Activated CD8-positive, alpha-beta memory T cell treated with anti-CD3 and anti-CD28 coated beads for 4 hours (primary cell): ENCODE measurements around the gene MED25.
A peak's percentile ranks its signal among the peaks of the same experiment; 100 is the strongest.

Source experiments
- DNase-seq, 2 donors: peaks; one replicate each; pipeline ENCODE4 v3.0.0-alpha.2; 2020; ENCODE audit warnings: low read depth in 2 of 2

MED25 gene

DNA sequence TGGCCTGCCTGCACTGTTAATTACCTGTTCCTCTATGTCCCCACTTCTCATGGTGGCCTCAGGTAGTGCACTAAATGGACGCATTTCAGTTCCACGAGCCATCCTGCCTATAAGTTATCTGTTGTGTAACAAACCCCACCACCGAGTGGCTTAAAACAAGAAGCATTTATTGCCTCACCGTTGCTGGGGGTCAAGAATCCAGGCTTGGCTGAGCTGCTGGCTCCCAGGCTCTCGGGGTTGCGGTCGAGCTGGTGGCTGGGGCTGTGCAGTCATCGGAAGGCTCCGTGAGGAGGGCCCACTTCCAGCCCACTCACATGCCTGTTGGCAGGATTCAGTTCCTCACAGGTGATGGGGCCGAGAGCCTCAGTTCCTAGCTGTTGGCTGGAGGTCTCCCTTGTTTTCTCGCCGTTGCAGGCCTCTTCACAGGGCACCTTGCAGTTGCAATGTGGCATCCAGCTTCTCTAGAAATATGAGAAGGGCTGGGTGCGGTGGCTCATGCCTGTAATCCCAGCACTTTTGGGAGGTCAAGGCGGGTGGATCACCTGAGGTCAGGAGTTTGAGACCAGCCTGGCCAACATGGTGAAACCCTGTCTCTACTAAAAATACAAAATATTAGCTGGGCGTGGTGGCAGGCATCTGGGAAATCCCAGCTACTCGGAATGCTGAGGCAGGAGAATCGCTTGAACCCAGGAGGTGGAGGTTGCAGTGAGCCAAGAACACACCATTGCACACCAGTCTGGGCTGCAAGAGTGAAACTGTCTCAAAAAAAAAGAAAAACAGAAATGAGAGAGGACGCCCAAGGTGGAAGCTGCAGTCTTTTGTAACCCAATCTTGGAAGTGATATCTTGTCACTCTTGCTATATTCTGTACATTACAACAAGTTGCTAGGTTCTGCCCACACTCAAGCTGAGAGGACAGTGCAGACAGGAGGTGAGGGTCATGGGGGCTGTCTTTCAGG lies 26.3 kb downstream of the MED25 start:
- DNase-seq: no peak

DNA sequence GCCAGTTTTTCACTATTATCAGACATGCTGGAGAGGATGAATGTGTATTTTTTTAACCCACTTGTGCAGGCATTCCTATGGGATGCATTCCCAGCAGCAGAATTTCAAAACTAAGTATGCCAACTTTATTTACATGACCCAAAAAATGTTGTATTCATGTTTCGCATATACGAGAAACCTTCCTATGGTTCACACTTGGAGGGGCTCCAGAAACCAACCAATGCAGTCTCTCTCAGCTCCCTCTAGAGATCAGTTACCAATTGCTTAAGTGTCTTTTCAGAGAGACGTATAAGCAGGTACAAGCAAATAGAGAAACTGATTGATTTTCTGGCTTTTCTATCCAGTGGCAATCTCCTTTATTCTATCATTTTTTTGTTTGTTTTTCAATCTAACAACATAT lies 27.3 kb downstream of the MED25 start:
- DNase-seq: no peak

GRCh38 chr19:49846408-49846807 lies 28.3 kb downstream of the MED25 start:
- no peak for DNase-seq

GRCh38 chr19:49847731-49848696 lies 29.9 kb downstream of the MED25 start:
- no peak for DNase-seq

- DNase-seq: no peak
Measured at GRCh38 chr19:49848938-49849337, 30.8 kb downstream of the MED25 start.

- no peak for DNase-seq
Measured at GRCh38 chr19:49849433-49850220, 31.5 kb downstream of the MED25 start.

DNA sequence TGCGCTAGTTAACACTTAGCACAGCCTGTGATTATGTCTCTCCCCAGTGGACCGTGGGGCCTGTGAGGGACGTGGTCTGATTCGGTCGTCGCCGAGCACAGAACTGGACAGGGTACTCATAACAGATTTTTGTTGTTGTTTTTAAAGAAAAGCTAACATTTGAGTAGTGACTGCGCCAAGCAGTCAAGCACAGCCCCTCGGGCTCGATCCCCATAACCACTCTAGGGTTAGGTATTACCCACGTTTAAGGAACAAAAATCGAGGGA lies 32.1 kb downstream of the MED25 start:
- DNase-seq: no peak

- peak; percentile 69 to 76 for DNase-seq
Measured at GRCh38 chr19:49850487-49851342, 32.6 kb downstream of the MED25 start, which contains the start of gene PTOV1. PTOV1 (plus strand) TSS chr19:49851159.

DNA sequence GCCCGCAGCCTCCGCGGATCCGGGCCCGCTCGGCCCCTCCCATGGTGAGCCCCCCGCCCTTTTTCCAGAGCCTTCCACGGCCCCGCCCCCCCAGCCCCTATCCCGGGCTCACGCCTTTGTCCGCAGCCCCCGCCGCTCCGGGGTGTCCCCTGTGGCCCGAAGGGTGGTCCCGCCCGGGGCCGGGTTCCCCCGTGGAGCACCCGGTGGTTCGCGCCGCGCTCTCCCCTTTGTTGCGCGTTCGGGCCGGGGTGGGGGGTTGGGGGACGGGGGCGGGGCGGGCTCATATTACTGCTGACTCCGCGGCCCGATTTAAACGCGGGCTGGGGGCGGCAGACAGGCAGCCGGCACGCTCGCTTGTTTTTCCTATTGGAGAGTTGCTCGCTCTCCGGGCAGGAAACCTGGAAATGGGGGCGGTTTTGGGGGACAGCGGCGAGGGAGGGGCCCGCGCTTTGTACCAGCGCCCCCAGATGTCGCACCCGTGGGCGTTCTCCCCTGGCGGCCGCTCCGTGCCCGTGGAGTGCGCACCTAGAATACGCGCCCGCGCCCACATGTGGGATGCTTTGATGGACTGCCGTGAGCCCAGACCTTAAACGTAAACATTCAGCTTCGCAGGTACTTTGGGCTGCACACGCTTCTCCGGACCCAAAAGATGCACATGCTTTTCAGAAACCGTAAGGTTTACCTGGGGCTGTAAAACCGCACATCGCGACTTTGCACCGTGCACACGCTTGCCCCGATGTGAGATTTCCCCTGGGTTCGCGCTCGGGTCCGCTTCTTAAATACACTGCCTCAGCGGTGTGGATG lies 33.6 kb downstream of the MED25 start:
- no peak for DNase-seq

- no peak for DNase-seq
Measured at GRCh38 chr19:49852631-49853126, 34.6 kb downstream of the MED25 start.

GRCh38 chr19:49853852-49854377 lies 35.8 kb downstream of the MED25 start:
- no peak for DNase-seq

GRCh38 chr19:49854378-49855263 lies 36.5 kb downstream of the MED25 start:
- no peak for DNase-seq

GRCh38 chr19:49855277-49855675 lies 37.2 kb downstream of the MED25 start:
- DNase-seq: no peak

- no peak for DNase-seq
Measured at GRCh38 chr19:49855676-49856573, 37.8 kb downstream of the MED25 start.

GRCh38 chr19:49856574-49857021 lies 38.5 kb downstream of the MED25 start:
- no peak for DNase-seq

- DNase-seq: no peak
Measured at GRCh38 chr19:49857061-49857837, 39.2 kb downstream of the MED25 start.

- no peak for DNase-seq
Measured at GRCh38 chr19:49857838-49858087, 39.7 kb downstream of the MED25 start.
